ENCODE measurements around the gene FOXK1. TPM values are rescaled to one million over a fixed set of nuclear protein-coding genes. Genes with fewer than 3 reads are reported as not detected.

FOXK1 gene
- total RNA-seq, 1 donor from 2014 or later, result 53.6 TPM

DNA sequence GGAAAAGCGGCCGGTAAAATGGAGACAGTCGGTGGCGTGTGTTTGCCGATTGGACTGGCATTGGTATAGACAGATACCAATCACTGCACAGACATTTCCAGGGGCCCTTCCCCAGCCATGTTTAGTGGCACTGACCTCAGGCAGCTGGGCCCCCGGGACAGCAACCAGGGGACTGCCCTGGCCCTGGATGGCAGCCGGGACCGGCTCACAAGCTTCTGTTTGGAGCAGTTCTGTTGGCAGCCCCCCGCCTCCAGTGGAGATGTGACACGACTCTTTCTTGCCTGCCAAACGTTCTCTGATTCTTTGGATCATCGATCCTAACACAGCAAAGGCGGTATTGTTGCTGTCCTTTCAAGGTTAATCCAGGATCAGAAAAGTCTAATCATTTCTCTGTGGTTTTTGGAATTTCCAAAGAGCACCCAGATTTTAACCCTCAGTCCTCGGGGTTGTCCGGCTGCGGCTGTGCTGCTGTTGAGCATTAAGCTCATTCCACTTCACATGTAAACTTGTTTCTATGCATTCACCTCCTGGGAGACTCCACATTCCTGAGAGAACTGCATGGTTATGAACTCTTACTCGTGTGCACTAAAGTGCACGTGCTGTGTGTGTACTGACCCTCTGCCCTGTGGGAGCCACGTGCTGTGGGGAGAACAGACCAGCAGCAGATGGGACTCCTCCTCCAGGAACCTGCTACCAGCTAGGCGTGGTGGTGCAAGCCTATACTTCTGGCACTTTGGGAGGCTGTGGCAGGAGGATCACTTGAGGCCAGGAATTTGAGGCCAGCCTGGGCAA lies 46.0 kb downstream of the FOXK1 start:
- H3K27ac ChIP-seq (ENCODE audit: low read depth, low read length), result no peak overlapping the region
- FAIRE-seq (no peak), DNase-seq (ENCODE audit: low read depth) (no peak)
- peaks cover 24% of the 10 kb centered on the region for H3K36me3 Mint-ChIP-seq (ENCODE audit: low read depth, unreplicated experiment)
- H3K9me3 Mint-ChIP-seq (ENCODE audit: unreplicated experiment), result no peaks in the 10 kb centered on the region
- no peak overlapping the region for H2AFZ ChIP-seq (ENCODE audit: low read depth, low read length)
- no peak overlapping the region for H3K9ac ChIP-seq (ENCODE audit: low read length)
- H3K36me3 ChIP-seq (ENCODE audit: insufficient read depth, low read length), result peaks cover 4% of the 10 kb centered on the region
- H3K4me2 ChIP-seq (ENCODE audit: low read length), result no peak overlapping the region
- H3K9me3 ChIP-seq (ENCODE audit: insufficient read depth, low read depth, low read length), result no peaks in the 10 kb centered on the region
- no peak overlapping the region for H3K4me3 Mint-ChIP-seq (ENCODE audit: unreplicated experiment)
- H4K20me1 ChIP-seq (ENCODE audit: insufficient read depth, low read length), result peaks cover 61% of the 10 kb centered on the region
- H3K79me2 ChIP-seq (ENCODE audit: insufficient read depth, low read length), result peaks cover 90% of the 10 kb centered on the region
- peaks cover 22% of the 10 kb centered on the region for H3K4me1 ChIP-seq (ENCODE audit: insufficient read depth, low read length)
- H3K4me3 ChIP-seq (ENCODE audit: insufficient read depth, low read depth, low read length), result no peak overlapping the region
- H3K4me1 Mint-ChIP-seq (ENCODE audit: low read depth, unreplicated experiment), result peaks cover 16% of the 10 kb centered on the region
- H3K27me3 Mint-ChIP-seq (ENCODE audit: low read depth, unreplicated experiment), result no peaks in the 10 kb centered on the region
- no peak overlapping the region for H3K27ac Mint-ChIP-seq (ENCODE audit: unreplicated experiment)
- no peak for TF ChIP-seq CTCF (IDR thresholded peaks at IDR 0.05; ENCODE audit: insufficient read depth, low read depth, low read length)
- no peaks in the 10 kb centered on the region for H3K27me3 ChIP-seq (ENCODE audit: insufficient read depth, low read length)

- peaks cover 22% of the 10 kb centered on the region for H3K4me1 Mint-ChIP-seq (ENCODE audit: low read depth, unreplicated experiment)
- Histone ChIP-seq H3K4me1 (ENCODE audit: insufficient read depth, low read length) (peaks cover 26% of the 10 kb centered on the region), H4K20me1 (ENCODE audit: insufficient read depth, low read length) (peaks cover 56% of the 10 kb centered on the region), H3K9ac (ENCODE audit: low read length) (no peak overlapping the region), H3K4me3 (ENCODE audit: insufficient read depth, low read depth, low read length) (no peak overlapping the region), H3K27ac (ENCODE audit: low read depth, low read length) (no peak overlapping the region), H3K79me2 (ENCODE audit: insufficient read depth, low read length) (peaks cover 89% of the 10 kb centered on the region), H3K36me3 (ENCODE audit: insufficient read depth, low read length) (peaks cover 4% of the 10 kb centered on the region), H3K4me2 (ENCODE audit: low read length) (no peak overlapping the region), H2AFZ (ENCODE audit: low read depth, low read length) (no peak overlapping the region), H3K9me3 (ENCODE audit: insufficient read depth, low read depth, low read length) (no peaks in the 10 kb centered on the region), H3K27me3 (ENCODE audit: insufficient read depth, low read length) (no peaks in the 10 kb centered on the region)
- peaks cover 24% of the 10 kb centered on the region for H3K36me3 Mint-ChIP-seq (ENCODE audit: low read depth, unreplicated experiment)
- DNase-seq (ENCODE audit: low read depth) (no peak), FAIRE-seq (no peak)
- H3K9me3 Mint-ChIP-seq (ENCODE audit: unreplicated experiment), result no peaks in the 10 kb centered on the region
- no peak overlapping the region for H3K27ac Mint-ChIP-seq (ENCODE audit: unreplicated experiment)
- H3K27me3 Mint-ChIP-seq (ENCODE audit: low read depth, unreplicated experiment), result no peaks in the 10 kb centered on the region
- H3K4me3 Mint-ChIP-seq (ENCODE audit: unreplicated experiment), result no peak overlapping the region
- no peak for TF ChIP-seq CTCF (IDR thresholded peaks at IDR 0.05; ENCODE audit: insufficient read depth, low read depth, low read length)
Observed at GRCh38 chr7:4729266-4729665, 47.2 kb downstream of the FOXK1 start.

- Histone ChIP-seq H2AFZ (ENCODE audit: low read depth, low read length) (no peak overlapping the region), H3K27me3 (ENCODE audit: insufficient read depth, low read length) (no peaks in the 10 kb centered on the region), H3K27ac (ENCODE audit: low read depth, low read length) (no peak overlapping the region), H3K4me3 (ENCODE audit: insufficient read depth, low read depth, low read length) (no peak overlapping the region), H4K20me1 (ENCODE audit: insufficient read depth, low read length) (peaks cover 51% of the 10 kb centered on the region), H3K4me2 (ENCODE audit: low read length) (no peak overlapping the region), H3K9ac (ENCODE audit: low read length) (no peak overlapping the region), H3K4me1 (ENCODE audit: insufficient read depth, low read length) (peaks cover 17% of the 10 kb centered on the region), H3K36me3 (ENCODE audit: insufficient read depth, low read length) (peaks cover 4% of the 10 kb centered on the region), H3K79me2 (ENCODE audit: insufficient read depth, low read length) (peaks cover 90% of the 10 kb centered on the region), H3K9me3 (ENCODE audit: insufficient read depth, low read depth, low read length) (no peaks in the 10 kb centered on the region)
- TF ChIP-seq CTCF (IDR thresholded peaks at IDR 0.05; ENCODE audit: insufficient read depth, low read depth, low read length) (no peak), EZH2 (IDR thresholded peaks at IDR 0.05; ENCODE audit: insufficient read depth, low read length) (no peak)
- Mint-ChIP-seq H3K9me3 (ENCODE audit: unreplicated experiment) (no peaks in the 10 kb centered on the region), H3K27ac (ENCODE audit: unreplicated experiment) (peak overlapping the region; percentile 34), H3K27me3 (ENCODE audit: low read depth, unreplicated experiment) (no peaks in the 10 kb centered on the region), H3K36me3 (ENCODE audit: low read depth, unreplicated experiment) (peaks cover 22% of the 10 kb centered on the region), H3K4me3 (ENCODE audit: unreplicated experiment) (peak overlapping the region; percentile 20), H3K4me1 (ENCODE audit: low read depth, unreplicated experiment) (peaks cover 22% of the 10 kb centered on the region)
- no peak for DNase-seq (ENCODE audit: low read depth)
- no peak for FAIRE-seq
Observed at GRCh38 chr7:4730276-4730675, 48.2 kb downstream of the FOXK1 start.
